Measurements from ENCODE around the gene ETV6. TPM values are rescaled to one million over a fixed set of nuclear protein-coding genes. Genes with fewer than 3 reads are reported as not detected.
A peak's percentile ranks its signal among the peaks of the same experiment; 100 is the strongest.

The ETV6 gene
- total RNA-seq, 1 donor: 11.2 TPM

DNA sequence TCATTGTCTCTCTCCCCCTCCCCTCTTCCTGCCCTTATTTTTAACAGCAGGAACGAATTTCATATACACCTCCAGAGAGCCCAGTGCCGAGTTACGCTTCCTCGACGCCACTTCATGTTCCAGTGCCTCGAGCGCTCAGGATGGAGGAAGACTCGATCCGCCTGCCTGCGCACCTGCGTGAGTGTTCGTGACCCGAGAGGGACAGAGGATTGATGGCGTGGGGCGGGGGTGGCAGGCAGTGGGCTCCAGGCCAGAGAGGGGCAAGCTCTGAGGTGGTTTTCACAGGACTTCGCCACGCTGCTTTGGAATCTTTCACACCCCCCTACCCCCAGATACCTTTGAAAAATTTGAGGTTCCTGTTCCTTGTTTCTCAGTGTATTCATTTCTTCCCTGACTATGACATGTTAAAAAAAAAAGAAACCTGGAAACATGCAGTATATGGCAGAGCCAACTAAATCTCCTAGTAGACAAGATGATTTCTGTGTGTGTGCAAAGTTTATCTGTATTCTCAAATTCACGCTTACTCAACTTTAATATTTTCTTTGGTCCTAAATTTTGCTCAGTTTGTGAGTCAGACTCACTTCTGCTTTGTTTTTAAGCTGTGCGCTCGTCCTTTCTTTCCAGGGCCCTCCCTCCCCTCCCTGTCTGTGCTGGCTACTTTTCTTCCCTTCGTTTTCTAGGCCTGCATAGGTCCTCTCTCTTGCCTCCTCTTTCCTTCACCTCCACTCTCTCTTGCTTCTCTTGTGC is 103.1 kb downstream of the ETV6 start:
- no peak overlapping the region for H3K4me3 ChIP-seq (ENCODE audit: low read depth, low read length)
- no peak for TF ChIP-seq CTCF (IDR thresholded peaks at IDR 0.05; ENCODE audit: insufficient read depth, low read depth, low read length)
- no peak for DNase-seq (ENCODE audit: low read depth)

GRCh38 chr12:11753150-11753499 is 103.7 kb downstream of the ETV6 start:
- TF ChIP-seq CTCF (IDR thresholded peaks at IDR 0.05; ENCODE audit: insufficient read depth, low read depth, low read length): no peak
- no peak for DNase-seq (ENCODE audit: low read depth)
- no peak overlapping the region for H3K4me3 ChIP-seq (ENCODE audit: low read depth, low read length)

DNA sequence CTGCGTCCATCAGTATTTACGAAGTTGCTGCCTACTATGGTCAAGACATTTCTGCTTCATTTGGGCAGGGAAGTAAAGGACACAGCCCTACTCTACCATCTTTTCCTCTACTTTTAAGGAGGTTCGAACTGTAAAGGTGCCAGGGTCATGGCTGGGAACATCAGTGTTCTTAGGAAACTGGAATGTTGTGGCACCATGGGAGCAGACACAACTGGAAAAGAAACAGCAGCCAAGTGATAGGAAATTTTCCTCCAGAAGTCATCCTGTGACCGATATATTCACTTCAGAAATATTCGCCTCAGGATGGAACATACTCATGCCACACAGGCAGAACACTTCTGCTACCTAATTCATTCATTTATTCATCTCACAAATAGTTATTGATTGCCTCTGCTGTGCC is 104.4 kb downstream of the ETV6 start:
- no peak overlapping the region for H3K4me3 ChIP-seq (ENCODE audit: low read depth, low read length)
- TF ChIP-seq CTCF (IDR thresholded peaks at IDR 0.05; ENCODE audit: insufficient read depth, low read depth, low read length): no peak
- DNase-seq (ENCODE audit: low read depth): no peak

DNA sequence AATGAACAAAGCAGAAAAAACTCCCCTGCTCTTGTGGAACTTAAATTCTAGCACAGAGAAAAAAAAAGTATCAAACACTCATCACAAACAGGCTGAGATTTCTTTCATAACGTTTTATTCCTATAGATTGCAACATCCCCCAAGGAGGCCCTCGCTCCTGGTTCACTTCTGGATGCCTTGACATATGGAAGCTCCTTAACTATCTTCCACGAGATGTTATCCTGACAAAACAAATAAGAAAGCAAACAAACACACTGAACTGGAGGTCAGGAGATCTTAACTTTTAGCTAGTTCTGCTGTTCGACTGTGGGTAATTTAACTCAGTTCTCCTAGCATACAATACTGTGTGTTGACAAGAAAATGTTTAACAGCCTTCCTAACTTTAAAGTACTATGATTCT is 104.8 kb downstream of the ETV6 start:
- peak; percentile 57 for DNase-seq (ENCODE audit: low read depth)
- H3K4me3 ChIP-seq (ENCODE audit: low read depth, low read length): no peak overlapping the region
- TF ChIP-seq CTCF (IDR thresholded peaks at IDR 0.05; ENCODE audit: insufficient read depth, low read depth, low read length): no peak

DNA sequence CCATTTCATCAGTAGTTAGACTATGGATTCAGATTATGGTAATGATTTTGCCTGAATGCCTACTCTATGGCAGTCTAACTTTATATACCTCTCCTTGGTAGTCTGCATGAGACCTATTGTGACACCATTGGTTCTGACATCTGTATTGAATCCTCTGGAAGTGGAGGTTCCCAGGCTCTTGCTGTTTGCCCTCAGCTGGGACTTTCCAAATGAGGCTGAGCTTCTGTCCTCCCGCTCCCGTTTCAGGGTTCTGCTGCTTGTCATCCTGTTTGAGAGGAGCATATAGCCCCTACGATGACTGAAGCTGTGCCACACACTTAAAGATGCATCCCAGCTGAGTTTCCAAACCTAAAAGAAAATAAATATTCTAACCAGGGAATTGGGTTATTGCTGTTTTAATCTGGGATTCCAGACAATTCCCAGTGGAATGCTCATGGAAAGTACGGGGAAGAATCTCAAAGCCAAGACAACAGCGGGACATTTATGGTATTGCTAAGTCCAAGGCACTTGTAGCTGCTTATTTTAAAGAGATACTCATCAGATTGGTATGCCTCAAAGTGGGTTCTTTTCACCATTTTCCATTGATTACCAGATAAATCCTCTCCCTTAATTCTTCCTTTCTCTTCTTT is 105.9 kb downstream of the ETV6 start:
- DNase-seq (ENCODE audit: low read depth): peak; percentile 47
- no peak for TF ChIP-seq CTCF (IDR thresholded peaks at IDR 0.05; ENCODE audit: insufficient read depth, low read depth, low read length)
- no peak overlapping the region for H3K4me3 ChIP-seq (ENCODE audit: low read depth, low read length)

GRCh38 chr12:11756022-11756421 is 106.5 kb downstream of the ETV6 start:
- no peak for TF ChIP-seq CTCF (IDR thresholded peaks at IDR 0.05; ENCODE audit: insufficient read depth, low read depth, low read length)
- H3K4me3 ChIP-seq (ENCODE audit: low read depth, low read length): no peak overlapping the region
- no peak for DNase-seq (ENCODE audit: low read depth)
